IPS-20b (cell line): ENCODE measurements around the gene SMIM12.

Experiments
- H3K27ac ChIP-seq: one replicate; pipeline ENCODE4 v1.5.1; 2013; ENCODE audit warnings: low read length
- H3K27me3 ChIP-seq: 2 replicates; pipeline ENCODE4 v1.6.1; 2013; ENCODE audit warnings: mild to moderate bottlenecking, low read length, inconsistent platforms; ENCODE audit not compliant: insufficient read depth
- H3K36me3 ChIP-seq: 2 replicates; pipeline ENCODE4 v1.6.1; 2013; ENCODE audit warnings: low read depth, mild to moderate bottlenecking, inconsistent platforms, low read length, moderate library complexity; ENCODE audit not compliant: insufficient read depth
- H3K4me1 ChIP-seq: 2 replicates; pipeline ENCODE4 v1.6.1; 2013; ENCODE audit warnings: mild to moderate bottlenecking, control low read depth, inconsistent platforms, low read length, moderate library complexity; ENCODE audit not compliant: insufficient read depth
- H3K4me3 ChIP-seq: 2 replicates; pipeline ENCODE4 v1.5.1; 2013; ENCODE audit warnings: mild to moderate bottlenecking, low read length, inconsistent platforms
- H3K9ac ChIP-seq: 2 replicates; pipeline ENCODE4 v1.6.1; 2013; ENCODE audit warnings: low read depth, mild to moderate bottlenecking, inconsistent platforms, low read length, moderate library complexity
- H3K9me3 ChIP-seq: 2 replicates; pipeline ENCODE4 v1.6.1; 2013; ENCODE audit warnings: mild to moderate bottlenecking, low read depth, low read length, inconsistent platforms; ENCODE audit not compliant: insufficient read depth

The SMIM12 gene

GRCh38 chr1:34871443-34872132 lies 12.0 kb upstream of the SMIM12 start:
- Histone ChIP-seq H3K27ac (no peak overlapping the region), H3K36me3 (no peaks in the 10 kb centered on the region), H3K4me3 (no peak overlapping the region), H3K9me3 (no peaks in the 10 kb centered on the region), H3K9ac (no peak overlapping the region), H3K27me3 (peaks cover 15% of the 10 kb centered on the region), H3K4me1 (no peaks in the 10 kb centered on the region)

GRCh38 chr1:34870395-34870794 lies 10.8 kb upstream of the SMIM12 start:
- Histone ChIP-seq H3K9ac (no peak overlapping the region), H3K9me3 (no peaks in the 10 kb centered on the region), H3K4me3 (no peak overlapping the region), H3K4me1 (no peaks in the 10 kb centered on the region), H3K36me3 (no peaks in the 10 kb centered on the region), H3K27me3 (peaks cover 22% of the 10 kb centered on the region), H3K27ac (no peak overlapping the region)

GRCh38 chr1:34869760-34870159 lies 10.2 kb upstream of the SMIM12 start:
- Histone ChIP-seq H3K9me3 (no peaks in the 10 kb centered on the region), H3K36me3 (no peaks in the 10 kb centered on the region), H3K9ac (no peak overlapping the region), H3K4me1 (no peaks in the 10 kb centered on the region), H3K4me3 (no peak overlapping the region), H3K27ac (no peak overlapping the region), H3K27me3 (peaks cover 28% of the 10 kb centered on the region)

- no peak overlapping the region for H3K27ac ChIP-seq
- no peaks in the 10 kb centered on the region for H3K9me3 ChIP-seq
- H3K27me3 ChIP-seq = peaks cover 41% of the 10 kb centered on the region
- H3K4me1 ChIP-seq = no peaks in the 10 kb centered on the region
- H3K36me3 ChIP-seq = no peaks in the 10 kb centered on the region
- H3K4me3 ChIP-seq = no peak overlapping the region
- no peak overlapping the region for H3K9ac ChIP-seq
These were observed 8.9 kb upstream of the SMIM12 start for GRCh38 chr1:34868230-34869049.

GRCh38 chr1:34867415-34867814 lies 7.9 kb upstream of the SMIM12 start:
- Histone ChIP-seq H3K9me3 (no peaks in the 10 kb centered on the region), H3K4me3 (no peak overlapping the region), H3K4me1 (no peaks in the 10 kb centered on the region), H3K27me3 (peaks cover 52% of the 10 kb centered on the region), H3K27ac (no peak overlapping the region), H3K9ac (no peak overlapping the region), H3K36me3 (no peaks in the 10 kb centered on the region)

- H3K36me3 ChIP-seq = no peaks in the 10 kb centered on the region
- H3K27ac ChIP-seq = no peak overlapping the region
- H3K27me3 ChIP-seq = peaks cover 58% of the 10 kb centered on the region
- H3K4me3 ChIP-seq = peak overlapping the region; percentile 73; the same call in 1 of the 2 replicates
- H3K4me1 ChIP-seq = no peaks in the 10 kb centered on the region
- H3K9me3 ChIP-seq = no peaks in the 10 kb centered on the region
- H3K9ac ChIP-seq = peak overlapping the region; percentile 70; the same call in 1 of the 2 replicates
These were observed 7.2 kb upstream of the SMIM12 start for GRCh38 chr1:34866762-34867109.

- Histone ChIP-seq H3K27ac (no peak overlapping the region), H3K27me3 (peaks cover 62% of the 10 kb centered on the region)
These were observed 6.6 kb upstream of the SMIM12 start for GRCh38 chr1:34865981-34866761.

GRCh38 chr1:34865573-34865972 lies 6.0 kb upstream of the SMIM12 start:
- no peaks in the 10 kb centered on the region for H3K36me3 ChIP-seq
- no peak overlapping the region for H3K27ac ChIP-seq
- no peaks in the 10 kb centered on the region for H3K4me1 ChIP-seq
- H3K9me3 ChIP-seq = no peaks in the 10 kb centered on the region
- peak overlapping the region; percentile 73; the same call in 1 of the 2 replicates for H3K4me3 ChIP-seq
- peaks cover 62% of the 10 kb centered on the region for H3K27me3 ChIP-seq
- H3K9ac ChIP-seq = peak overlapping the region; percentile 70; the same call in 1 of the 2 replicates

More at GRCh38 chr1:34865981-34866761, 6.6 kb upstream of the SMIM12 start:
- Histone ChIP-seq H3K9me3 (no peaks in the 10 kb centered on the region), H3K9ac (peak overlapping the region; percentile 70; the same call in 1 of the 2 replicates), H3K4me1 (no peaks in the 10 kb centered on the region), H3K4me3 (peak overlapping the region; percentile 73), H3K36me3 (no peaks in the 10 kb centered on the region)

GRCh38 chr1:34864759-34865158 lies 5.2 kb upstream of the SMIM12 start:
- H3K27ac ChIP-seq = no peak overlapping the region
- no peak overlapping the region for H3K4me3 ChIP-seq
- no peaks in the 10 kb centered on the region for H3K9me3 ChIP-seq
- no peak overlapping the region for H3K9ac ChIP-seq
- H3K36me3 ChIP-seq = no peaks in the 10 kb centered on the region
- no peaks in the 10 kb centered on the region for H3K4me1 ChIP-seq
- H3K27me3 ChIP-seq = peaks cover 62% of the 10 kb centered on the region

- H3K4me1 ChIP-seq = peaks cover 2% of the 10 kb centered on the region; the same call in 1 of the 2 replicates
- H3K36me3 ChIP-seq = no peaks in the 10 kb centered on the region
- H3K9ac ChIP-seq = no peak overlapping the region
- no peak overlapping the region for H3K27ac ChIP-seq
- H3K9me3 ChIP-seq = no peaks in the 10 kb centered on the region
- peaks cover 62% of the 10 kb centered on the region for H3K27me3 ChIP-seq
- no peak overlapping the region for H3K4me3 ChIP-seq
These were observed 4.0 kb upstream of the SMIM12 start for GRCh38 chr1:34863501-34863900.

- H3K36me3 ChIP-seq = peaks cover 19% of the 10 kb centered on the region
- peaks cover 26% of the 10 kb centered on the region for H3K27me3 ChIP-seq
- no peak overlapping the region for H3K27ac ChIP-seq
- H3K4me3 ChIP-seq = peak overlapping the region; percentile 98
- no peaks in the 10 kb centered on the region for H3K9me3 ChIP-seq
- peak overlapping the region; percentile 89 for H3K9ac ChIP-seq
- peaks cover 3% of the 10 kb centered on the region; the same call in 1 of the 2 replicates for H3K4me1 ChIP-seq
These were observed 576 bp downstream of the SMIM12 start for GRCh38 chr1:34858901-34859445.
